Measurements from ENCODE around the gene DCAF12. TPM values are rescaled to one million over a fixed set of nuclear protein-coding genes. Genes with fewer than 3 reads are reported as not detected.

DCAF12 gene
- total and polyA plus RNA-seq, 2 of the 13 experiments (the other 11 are each of a cell fraction or from before 2014, with no cell fraction given), result 26.8 to 37.4 TPM

GRCh38 chr9:34126207-34127034 lies at the start of gene DCAF12 (continued):
- peak in 1 of 2 experiments; percentile 29; a peak in 1 of 4 replicates for TF ChIP-seq REST (IDR thresholded peaks at IDR 0.05; ENCODE audit: borderline replicate concordance in 1 of 2, low read depth in 1 of 2, low read length in 2 of 2)
- no peak for TF ChIP-seq USF2 (IDR thresholded peaks at IDR 0.05; ENCODE audit: low read depth, low read length)
- no peak for TF ChIP-seq USF2 (CRISPR knock-in tag; IDR thresholded peaks at IDR 0.05; ENCODE audit: borderline replicate concordance)
- no peak for TF ChIP-seq ZNF264 (CRISPR knock-in tag; IDR thresholded peaks at IDR 0.05)
- no peak for TF ChIP-seq ZNF784 (CRISPR knock-in tag; IDR thresholded peaks at IDR 0.05; ENCODE audit: borderline replicate concordance)
- no peak for TF ChIP-seq EHMT2 (IDR thresholded peaks at IDR 0.05; ENCODE audit: borderline replicate concordance, low read depth, low read length)
- TF ChIP-seq FLYWCH1 (CRISPR knock-in tag; IDR thresholded peaks at IDR 0.05), result peak; percentile 93
- no peak; the same call in 1 of the 2 replicates for TF ChIP-seq ZNF703 (CRISPR knock-in tag; IDR thresholded peaks at IDR 0.05; ENCODE audit: borderline replicate concordance)
- no peak for TF ChIP-seq SRSF9 (IDR thresholded peaks at IDR 0.05; ENCODE audit: borderline replicate concordance, insufficient read depth, low read depth, low read length, poor library complexity, severe bottlenecking)
- no peak for TF ChIP-seq TEF (CRISPR knock-in tag; IDR thresholded peaks at IDR 0.05)
- peak; percentile 88; the same call in 1 of the 2 replicates for TF ChIP-seq ZNF839 (CRISPR knock-in tag; IDR thresholded peaks at IDR 0.05; ENCODE audit: borderline replicate concordance)
- peak; percentile 74; the same call in 1 of the 2 replicates for TF ChIP-seq TAF1 (CRISPR knock-in tag; IDR thresholded peaks at IDR 0.05)
- TF ChIP-seq NFE2 (CRISPR knock-in tag; IDR thresholded peaks at IDR 0.05), result no peak
- no peak for TF ChIP-seq ZNF709 (CRISPR knock-in tag; IDR thresholded peaks at IDR 0.05)
- TF ChIP-seq ZNF710 (CRISPR knock-in tag; IDR thresholded peaks at IDR 0.05; ENCODE audit: borderline replicate concordance), result peak; percentile 68
- TF ChIP-seq TAF15 (IDR thresholded peaks at IDR 0.05; ENCODE audit: low read depth, low read length, poor library complexity, severe bottlenecking), result peak; percentile 52
